ENCODE results near the gene MKI67.
"Not testable (repeated sequence)": the region's sequence is repeated elsewhere in the genome, so short reads cannot be mapped to it uniquely, and the experiment has no call there.

MKI67 gene, protein sequence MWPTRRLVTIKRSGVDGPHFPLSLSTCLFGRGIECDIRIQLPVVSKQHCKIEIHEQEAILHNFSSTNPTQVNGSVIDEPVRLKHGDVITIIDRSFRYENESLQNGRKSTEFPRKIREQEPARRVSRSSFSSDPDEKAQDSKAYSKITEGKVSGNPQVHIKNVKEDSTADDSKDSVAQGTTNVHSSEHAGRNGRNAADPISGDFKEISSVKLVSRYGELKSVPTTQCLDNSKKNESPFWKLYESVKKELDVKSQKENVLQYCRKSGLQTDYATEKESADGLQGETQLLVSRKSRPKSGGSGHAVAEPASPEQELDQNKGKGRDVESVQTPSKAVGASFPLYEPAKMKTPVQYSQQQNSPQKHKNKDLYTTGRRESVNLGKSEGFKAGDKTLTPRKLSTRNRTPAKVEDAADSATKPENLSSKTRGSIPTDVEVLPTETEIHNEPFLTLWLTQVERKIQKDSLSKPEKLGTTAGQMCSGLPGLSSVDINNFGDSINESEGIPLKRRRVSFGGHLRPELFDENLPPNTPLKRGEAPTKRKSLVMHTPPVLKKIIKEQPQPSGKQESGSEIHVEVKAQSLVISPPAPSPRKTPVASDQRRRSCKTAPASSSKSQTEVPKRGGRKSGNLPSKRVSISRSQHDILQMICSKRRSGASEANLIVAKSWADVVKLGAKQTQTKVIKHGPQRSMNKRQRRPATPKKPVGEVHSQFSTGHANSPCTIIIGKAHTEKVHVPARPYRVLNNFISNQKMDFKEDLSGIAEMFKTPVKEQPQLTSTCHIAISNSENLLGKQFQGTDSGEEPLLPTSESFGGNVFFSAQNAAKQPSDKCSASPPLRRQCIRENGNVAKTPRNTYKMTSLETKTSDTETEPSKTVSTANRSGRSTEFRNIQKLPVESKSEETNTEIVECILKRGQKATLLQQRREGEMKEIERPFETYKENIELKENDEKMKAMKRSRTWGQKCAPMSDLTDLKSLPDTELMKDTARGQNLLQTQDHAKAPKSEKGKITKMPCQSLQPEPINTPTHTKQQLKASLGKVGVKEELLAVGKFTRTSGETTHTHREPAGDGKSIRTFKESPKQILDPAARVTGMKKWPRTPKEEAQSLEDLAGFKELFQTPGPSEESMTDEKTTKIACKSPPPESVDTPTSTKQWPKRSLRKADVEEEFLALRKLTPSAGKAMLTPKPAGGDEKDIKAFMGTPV (N-terminal part only)

DNA sequence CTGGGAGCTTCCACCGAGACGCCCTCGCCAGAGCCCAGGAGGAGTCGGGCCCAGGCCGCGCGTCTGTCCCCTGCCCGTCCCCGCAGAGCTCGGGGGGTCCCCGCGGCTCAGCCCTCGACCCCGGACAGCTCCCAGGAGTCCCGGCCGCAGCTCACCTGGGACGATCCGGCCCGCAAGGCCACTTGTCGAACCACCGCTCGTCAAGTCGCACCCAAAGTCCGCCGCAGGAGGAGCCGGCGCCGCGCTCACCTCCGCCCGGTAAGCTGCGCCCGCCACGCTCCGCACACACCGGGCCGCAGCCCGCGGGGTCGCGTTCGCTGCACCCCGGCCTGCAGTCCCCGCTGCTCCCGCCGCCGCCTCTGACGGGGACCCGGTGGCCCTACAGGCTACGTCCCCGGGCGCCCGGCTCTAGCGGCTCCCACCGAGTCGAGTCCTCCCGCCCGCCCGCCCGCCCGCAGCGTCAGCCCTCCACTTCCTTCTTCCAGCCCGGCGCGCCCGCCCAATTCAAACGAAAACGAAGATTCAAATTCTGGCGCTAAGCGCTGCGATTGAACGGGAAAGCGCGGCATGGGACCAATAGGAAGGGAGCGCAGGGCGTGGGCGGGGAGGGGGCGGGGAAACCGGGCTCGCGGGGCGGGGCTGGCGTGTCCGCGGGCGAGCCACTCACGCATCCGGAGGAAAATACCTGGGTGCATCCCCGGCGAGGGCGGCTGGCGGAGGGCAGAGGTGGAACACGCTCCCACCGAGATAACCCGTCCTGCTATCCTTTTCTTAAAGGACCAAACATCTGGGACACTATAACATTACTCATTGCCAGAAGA, at the start of gene MKI67:
TSS of gene MKI67 (minus strand) at position 480 of the 821 bp plus-strand sequence. CDS start 756 bp downstream, outside the sequence.
- DNase-seq = peak; percentile 89

DNA sequence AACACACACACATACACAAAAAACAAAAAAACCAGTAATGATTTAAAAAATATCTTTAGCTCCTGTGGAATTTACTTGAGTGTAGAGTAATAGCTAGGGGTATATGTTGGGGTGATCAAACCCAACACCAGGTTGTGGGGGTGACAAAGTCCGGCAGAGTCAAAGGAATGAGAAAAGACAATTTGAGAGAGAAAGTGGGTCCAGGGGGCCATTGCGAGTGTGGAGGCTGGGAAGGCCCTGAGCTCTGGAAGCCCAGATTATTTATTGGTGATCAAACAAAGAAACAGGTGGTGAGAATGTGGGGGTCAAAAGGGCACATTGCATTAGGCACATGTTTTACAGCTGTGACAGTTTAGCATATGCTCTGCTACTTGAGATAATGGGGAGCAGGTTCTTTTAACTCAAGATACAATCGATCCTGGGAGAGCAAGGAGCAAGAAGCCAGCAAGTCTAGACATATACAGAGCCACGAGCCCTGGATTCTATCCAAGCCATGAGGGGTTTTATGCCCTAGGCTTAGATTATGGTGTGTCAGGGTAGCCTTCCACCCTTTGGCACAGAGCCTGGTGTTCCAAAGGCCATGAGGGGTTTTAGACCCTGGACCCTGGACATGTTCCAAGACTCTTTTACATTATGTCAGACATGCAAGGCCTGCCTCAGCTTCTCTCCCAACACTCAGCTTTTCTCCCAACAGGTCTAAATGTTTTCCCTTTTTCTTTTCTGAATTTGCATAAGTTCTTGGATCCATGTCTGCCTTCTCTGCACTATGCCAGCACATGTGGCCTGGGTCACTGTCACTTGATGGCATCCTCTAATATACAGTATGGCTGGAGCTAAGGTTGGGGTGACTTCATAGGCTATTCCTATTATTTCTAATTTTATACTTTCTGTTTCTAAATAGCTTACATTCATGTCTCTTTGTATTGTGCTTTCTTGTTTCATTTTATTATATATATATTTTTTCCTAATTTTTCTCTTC, 48.6 kb upstream of the MKI67 start:
- no peak for DNase-seq

DNA sequence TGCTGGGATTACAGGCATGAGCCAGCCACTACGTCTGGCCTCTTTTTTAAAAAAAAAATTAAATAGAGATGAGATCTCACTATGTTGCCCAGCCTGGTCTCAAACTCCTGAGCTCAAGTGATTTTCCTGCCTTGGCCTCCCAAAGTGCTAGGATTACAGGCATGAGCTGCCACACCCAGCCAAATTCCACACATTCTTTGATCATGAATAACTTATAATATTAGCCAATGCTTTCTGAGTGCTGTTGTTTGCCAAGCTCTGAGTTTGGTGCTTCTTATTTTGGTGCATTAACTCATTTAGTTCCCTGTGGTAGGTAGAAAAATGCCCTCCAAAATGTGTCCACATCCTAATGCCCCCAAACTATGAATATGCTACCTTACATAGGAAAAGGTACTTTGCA, 47.2 kb upstream of the MKI67 start:
- no peak for DNase-seq

DNA sequence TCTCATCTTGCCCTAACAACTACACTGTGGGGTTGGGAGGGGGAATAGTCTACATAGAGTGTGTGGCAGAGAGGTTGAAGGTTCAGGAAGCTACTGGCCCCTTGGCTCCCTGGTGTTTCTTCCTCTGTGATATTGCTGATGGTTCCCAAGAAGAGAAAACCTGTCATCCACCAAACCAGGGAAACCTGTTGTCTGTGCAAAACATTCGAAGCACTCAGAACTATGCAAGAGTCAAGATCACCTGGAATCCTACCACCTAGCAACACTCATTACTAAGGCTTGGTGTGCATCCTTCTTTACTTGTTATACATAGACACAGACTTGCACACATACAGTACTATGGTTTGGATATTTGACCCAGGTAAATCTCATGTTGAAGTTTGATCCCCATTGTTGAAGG, 46.5 kb upstream of the MKI67 start:
- DNase-seq = no peak

DNA sequence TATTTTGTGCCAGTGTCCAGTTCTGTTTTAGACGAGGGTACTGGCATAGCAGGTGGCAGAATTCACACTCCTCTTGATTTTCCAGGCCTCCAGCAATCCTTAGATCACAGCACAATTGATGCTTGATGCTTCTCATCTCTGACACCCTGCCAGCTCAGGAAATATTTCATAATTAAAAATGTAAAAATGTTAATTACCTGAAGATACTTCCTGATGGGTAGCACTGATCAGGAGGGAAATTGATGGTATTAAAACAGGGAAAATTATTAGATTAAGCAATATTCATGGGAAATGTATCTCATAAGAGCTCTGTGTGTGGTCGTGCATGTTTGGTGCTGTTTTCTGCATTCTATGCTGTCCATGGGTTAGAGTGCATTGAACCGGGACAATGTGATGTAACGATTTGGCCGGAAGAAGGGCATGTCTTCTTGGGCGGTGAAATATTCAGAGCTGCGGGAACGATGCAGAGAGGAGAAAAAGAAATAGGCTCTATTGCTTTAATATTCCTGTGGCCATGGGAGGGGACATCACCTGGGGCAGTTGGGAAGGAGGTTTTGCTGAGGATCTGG, 43.7 kb upstream of the MKI67 start:
- DNase-seq = no peak

DNA sequence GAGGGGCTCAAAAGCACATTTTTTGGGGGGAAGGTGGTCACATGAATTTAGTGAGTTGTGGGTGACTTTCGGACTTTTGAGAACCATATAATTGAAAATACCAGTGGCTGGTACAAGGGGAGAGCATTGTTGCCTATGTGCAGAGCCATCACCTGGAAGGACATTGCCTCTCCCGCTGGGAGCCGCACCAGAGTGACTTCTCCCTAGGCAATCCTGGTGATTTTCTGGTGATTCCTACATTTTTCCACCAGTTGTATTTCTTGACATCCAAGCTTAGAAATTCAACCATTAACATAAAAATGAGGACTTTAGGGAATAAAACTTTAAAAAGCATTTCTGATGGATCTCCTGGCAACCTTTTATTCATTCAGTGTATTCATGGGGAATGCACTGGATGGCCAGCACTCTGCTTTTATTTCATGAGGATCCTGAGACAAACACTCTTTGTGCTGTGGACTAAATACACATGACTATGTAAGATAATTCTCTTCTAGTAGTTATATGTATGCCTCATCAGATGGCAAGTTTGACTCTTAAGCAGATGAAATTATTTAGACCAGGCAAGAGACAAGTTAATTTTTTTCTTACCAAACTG, 41.8 kb upstream of the MKI67 start:
- no peak for DNase-seq

DNA sequence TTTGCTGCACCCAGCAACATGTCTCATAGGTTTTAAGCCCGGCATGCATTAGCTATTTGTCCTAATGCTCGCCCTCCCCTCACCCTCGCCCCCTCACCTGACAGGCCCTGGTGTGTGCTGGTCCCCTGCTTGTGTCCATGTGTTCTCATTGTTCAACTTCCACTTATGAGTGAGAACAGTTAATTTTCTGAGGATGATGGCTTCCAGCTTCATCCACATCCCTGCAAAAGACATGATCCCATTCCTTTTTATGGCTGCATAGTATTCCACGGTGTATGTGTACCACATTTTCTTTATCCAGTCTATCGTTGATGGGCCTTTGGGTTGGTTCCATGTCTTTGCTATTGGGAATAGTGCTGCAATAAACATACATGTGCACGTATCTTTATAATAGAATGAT, 40.9 kb upstream of the MKI67 start:
- DNase-seq = not testable (repeated sequence)

DNA sequence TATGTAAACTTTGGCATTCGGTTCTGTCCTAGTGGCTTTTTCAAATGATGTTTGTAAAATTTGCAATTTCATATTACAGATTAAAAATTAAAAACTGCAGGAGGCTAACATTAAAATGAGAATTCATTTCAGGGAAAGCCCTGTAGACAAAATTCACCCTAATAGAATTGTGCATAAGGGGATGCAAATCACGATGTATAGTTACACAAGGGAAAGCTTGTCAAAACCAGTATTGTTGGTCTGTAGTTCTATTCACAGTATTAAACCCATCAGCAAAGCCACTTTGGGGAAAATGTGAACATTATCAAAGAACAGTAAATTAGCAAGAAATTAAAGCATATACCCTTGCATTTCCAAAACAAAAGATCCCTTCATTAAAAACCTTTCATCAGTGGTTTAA, 39.9 kb upstream of the MKI67 start:
- no peak for DNase-seq

DNA sequence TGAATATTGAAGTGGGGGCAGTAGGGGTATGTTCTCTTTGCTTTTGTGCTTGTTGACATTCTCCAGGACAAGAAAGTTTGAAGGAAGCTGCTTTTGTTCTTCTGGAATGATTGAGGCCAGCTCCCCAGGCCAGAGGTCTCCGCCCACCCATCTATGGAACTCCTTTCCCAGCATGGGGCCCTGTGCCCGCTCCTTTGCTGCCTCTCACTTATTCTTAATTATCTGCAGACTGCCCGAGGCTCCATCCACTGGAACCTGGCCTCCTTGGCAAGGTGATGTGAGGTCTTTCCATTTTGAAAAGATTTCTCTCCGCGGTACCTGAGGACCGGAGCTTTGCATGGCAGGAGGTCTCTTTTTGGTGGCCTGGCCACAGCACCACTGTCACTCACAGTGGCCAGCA, 39.3 kb upstream of the MKI67 start:
- no peak for DNase-seq

DNA sequence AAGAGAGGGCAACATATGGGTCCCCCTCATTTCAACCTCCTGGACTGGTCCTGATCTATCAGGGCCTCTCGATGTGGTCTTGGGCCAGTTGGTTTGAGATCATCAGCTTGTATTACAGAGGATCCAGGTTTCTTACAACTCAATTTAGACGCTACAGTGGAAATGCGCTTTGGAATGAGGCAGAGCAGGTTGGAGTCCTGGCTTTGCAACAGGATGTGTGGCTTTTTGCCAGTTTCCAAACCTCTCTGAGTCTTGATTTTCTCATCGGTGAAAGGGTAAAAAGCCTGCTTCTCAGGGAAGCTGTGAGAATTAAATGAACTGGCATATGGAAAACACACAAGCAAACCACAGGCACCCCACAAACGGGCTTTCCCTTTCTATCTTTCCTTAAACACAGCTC, 37.5 kb upstream of the MKI67 start:
- no peak for DNase-seq

DNA sequence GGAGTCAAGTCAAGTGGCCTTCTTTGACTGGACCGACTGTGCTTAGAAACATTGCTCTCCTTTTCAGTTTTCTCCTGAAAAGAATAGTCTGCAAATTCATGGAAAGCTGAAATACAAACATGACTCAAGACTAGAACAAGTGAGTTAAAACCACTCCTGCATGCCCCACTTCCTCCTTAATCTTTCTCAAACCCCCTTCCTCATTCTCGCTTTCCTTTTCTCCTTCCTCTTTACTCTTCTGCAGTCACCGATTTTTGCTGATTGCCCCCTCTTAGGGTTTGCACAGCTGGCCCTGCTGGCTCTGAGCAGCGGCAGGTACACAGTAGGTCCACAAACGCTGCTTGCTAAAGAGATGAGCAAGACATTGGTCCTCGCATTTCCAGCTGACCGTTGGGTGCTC, 34.8 kb upstream of the MKI67 start:
- DNase-seq = peak; percentile 94

DNA sequence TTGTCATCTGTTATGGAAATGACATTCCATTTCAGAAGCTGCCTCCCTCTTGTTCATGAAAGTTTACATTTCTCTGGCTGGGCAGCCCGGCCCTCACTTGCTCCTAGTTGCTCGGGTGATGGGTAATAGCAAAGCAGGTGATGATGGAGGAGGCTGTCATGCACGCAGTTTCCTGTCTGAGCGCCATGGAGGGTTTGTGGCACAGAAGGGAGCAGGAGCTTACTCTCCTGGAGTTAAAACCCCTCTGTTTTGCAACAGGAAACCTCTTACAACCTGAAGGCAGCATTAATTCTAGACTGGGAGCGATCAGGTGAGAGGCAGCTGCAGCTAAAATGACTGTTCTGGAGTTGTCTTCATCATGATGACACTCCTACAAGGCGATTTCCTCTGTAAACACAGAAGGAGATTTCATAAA, 34.1 kb upstream of the MKI67 start:
- DNase-seq = peak; percentile 64

DNA sequence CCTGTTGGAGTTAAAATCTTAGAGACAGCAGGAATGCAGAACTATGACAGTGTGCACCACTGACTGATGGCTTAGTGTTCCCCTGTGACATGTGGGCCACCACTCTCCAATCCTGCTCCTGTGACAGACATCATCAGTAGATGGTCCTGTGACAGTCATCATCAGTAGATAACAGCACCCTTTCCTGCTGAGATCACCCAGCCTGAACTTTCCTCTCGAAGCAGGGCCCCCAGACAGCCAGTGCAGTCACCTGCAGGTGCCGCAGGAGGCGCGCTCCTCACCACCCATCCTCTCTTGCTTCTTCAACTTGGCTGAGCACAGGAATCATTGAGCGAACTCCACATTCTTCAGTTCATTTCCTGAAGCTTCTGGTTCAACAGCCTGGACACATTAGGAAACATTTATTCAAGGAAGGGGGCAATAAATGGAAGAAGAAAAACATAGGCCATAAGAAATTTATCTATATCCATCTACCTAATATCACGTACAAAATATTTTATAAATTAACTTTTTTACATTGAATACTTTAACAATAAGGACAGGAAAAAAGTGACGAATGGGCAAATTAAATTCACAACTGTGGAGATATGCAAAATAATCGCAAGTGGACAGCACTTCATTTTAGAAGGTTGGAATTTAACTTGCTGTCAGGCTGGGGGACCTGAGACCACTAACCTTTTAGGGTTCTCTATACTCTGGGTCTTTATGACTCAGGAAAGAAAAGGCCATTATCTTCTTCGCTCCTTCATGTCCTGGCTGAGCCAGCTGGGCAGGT, 32.0 kb upstream of the MKI67 start:
- no peak for DNase-seq

DNA sequence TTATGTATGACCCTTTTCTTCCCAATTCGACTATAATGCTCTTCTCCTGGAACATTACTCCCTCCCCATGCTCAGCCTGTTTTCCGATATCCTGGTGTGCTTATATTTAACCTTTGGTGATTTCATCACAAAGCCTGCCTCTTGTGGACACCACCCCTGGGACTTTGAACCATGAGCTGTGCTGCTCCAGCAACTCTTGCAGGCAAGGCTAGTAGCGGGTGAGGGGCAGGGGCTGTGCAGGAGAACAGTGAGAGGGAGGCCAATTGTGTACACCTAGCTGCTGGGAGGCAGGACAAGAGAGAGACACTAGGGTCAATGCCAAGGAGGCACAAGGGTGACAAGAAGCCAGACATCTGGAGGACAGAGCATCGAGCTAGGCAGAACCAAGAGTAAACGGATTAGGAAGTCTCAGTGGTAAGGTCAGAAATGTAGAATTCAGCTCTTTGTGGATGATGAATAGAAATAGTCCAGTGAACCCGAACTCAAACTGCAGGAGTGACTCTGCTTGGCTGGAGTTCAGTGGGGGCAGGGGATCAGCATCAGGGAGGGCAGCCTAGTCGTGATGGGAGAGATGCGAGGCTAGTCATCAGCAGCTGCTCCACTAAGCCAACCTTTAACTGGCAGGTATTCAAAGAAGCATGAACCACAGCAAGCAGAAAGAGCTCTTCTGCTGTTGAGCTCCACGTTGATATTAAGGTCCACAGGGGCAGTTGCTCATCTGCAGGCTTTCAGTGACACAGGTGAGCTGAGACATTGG, 31.0 kb upstream of the MKI67 start:
- no peak for DNase-seq

DNA sequence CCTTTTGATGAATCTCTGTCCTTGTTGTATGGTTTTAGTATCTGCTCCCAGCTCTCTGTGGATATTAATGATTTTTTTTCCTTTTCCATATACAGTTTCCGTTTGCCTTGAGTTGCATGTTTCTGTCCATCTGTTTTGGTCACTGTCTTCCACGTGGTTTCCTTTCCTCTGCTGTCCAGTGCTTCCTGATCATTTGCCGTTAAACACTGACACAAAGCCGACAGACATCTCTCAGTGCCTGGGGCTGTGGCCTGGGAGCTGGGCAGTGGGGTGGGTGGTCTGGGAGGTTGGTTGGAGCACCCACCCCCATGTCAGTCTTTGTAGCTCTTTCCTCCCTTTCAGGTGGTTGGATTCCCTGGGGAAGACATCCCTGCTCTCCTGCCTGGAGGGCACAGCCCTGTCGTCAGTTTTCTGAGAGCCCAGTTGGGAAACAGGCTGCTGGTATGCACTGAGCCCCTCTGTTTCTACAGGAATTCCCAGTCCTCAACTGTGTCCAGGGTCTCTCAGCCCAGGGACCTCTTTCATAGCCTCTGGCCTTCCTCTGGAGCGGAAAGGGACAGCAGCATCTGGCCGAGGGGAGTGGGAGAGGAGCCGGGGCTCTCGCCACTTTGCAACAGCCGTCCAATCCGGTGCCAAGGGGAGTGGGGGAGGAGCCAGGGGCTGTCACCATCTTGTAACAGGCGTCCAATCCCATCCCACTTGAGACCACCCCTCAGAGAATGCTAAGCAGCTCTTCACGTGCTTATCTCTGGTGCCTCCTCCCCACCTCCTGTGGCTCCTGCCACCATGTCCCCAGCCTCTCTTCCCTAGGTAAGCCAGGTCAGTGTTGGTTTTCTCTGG, 26.7 kb upstream of the MKI67 start:
- DNase-seq = no peak

DNA sequence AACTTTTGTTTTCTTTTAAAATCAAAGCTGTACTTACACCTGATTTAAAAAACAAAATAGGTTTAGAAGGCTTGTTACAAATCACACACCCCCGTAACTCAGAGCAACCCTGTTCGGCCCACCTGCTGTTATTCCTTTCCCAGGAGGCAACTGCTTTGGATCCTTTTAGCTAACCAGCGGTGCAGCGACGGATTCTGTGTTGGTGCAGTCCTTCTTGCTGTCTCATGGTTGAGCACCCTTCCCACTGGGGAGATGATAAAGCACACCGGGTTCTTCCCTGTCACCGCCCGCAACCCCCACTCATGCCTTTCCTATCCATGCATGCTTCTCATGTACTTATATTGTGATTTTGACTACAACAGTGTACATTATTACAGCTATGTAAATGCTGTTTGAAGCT, 24.8 kb upstream of the MKI67 start:
- DNase-seq = no peak

DNA sequence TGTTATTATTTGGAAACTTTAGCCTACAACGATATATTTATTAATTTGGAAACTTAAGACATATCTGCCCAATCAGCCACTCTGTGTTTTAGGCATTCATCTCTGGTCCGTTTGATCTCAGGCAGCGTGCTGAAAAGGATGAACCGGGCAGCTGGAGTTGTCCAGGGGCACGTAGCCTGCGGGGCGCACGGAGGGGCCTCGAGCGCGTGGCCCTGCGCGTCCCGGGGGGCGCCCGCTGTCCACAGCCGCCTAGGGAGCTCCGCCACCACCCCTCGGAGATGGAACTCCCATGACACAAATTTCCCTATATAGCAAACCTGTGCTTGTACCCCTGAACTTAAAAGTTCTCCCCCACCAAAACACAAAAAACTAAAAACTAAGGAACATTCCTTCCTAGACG, 24.3 kb upstream of the MKI67 start:
- DNase-seq = no peak

DNA sequence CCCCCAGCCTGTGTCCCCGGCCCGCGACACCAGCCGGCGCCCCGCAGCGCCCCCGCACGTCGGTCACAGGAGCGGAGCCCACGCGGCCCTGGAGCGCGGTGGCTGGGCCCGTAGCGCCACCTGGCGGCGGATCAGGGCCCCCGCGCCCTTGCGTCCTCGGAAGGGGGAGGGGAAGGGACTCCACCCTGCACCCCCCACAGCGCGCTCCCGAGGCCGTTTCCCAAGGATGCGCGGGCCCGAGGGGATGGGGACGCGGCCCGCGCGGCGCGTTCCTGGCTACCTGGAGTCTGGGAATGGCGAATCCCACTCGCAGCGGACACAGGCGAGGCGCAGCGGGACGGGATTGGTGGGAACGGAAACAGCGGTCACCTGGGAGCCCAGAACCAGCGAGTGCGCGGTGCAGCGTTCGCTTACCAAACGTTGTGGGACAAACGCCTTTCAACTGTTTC, 23.8 kb upstream of the MKI67 start:
- peak; percentile 57 for DNase-seq

Measured in MV-4-11 (cell line).